NCI-H82 treated with DMSO at 0.1 percent for 48 hours (cell line): ENCODE data around the gene HTR1D.
A peak's percentile ranks its signal among the peaks of the same experiment; 100 is the strongest.
"Not testable (repeated sequence)": the region's sequence is repeated elsewhere in the genome, so short reads cannot be mapped to it uniquely, and the experiment has no call there.

ENCODE experiments used
- DNase-seq: peaks from one replicate; lab custom pipeline; 2025; ENCODE audit not compliant: unreplicated experiment; lab: John Stamatoyannopoulos, UW

The HTR1D gene

GRCh38 chr1:23216771-23217420, 406 bp downstream of the HTR1D start:
- no peak for DNase-seq

DNA sequence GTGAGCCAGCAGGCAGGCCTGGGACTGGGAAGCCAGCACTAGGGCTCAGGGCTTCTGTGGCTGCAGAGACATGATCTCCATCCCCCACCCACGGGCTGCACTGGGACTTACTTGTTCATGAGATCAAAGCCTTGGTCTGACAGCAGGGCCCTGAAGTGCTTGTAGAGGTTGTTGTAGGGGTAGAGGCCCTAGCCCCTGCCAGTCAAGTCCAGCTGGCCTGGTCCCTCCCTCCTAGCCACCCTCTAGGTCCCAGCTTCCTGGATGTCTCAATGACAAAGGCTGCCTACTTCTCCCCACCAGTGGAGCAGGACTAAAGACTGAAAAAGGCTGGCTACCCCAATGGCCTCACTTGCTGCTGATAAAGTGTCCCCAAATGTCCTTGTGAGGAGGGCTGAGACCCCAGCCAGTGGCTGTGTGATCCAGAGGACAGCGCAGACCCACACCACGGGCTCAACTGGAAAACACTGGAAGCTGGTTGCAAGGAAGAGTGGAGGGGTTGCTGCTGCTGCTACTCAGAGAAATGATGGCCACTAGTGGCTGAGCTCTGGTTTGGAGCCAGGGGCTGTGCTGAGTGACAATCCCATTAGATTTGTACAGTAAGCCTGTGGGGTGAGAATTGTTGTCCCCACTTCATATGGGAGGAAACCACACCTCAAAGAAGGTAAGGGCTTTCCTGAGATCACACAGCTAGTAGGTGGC, 1.4 kb downstream of the HTR1D start:
- no peak for DNase-seq

- DNase-seq: no peak
Measured at GRCh38 chr1:23215291-23215690, 2.0 kb downstream of the HTR1D start.

GRCh38 chr1:23214640-23215039, 2.7 kb downstream of the HTR1D start:
- no peak for DNase-seq

GRCh38 chr1:23211955-23212354, 5.3 kb downstream of the HTR1D start:
- no peak for DNase-seq

- DNase-seq: no peak
Measured at GRCh38 chr1:23210963-23211362, 6.3 kb downstream of the HTR1D start.

DNA sequence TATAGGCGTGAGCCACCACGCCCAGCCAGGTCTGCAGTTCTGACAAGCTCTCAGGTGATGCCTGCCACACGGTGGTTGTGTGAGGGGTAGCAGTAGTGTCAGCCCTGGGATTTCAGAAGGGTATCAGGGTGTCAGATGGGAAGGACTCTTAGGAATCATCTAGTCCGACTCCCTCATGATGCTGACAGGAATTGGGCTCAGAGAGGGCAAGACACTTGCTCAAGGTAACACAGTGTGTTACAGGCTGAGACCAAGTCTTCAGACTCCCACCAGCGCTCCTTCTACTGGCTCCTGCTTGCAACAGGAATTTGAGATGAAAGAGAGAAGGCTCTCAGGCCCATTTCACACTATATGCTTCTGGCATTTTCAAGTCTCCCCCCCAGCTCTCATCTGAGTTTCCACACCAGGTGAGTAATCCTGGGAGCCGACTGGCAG, 6.9 kb downstream of the HTR1D start:
- no peak for DNase-seq

DNA sequence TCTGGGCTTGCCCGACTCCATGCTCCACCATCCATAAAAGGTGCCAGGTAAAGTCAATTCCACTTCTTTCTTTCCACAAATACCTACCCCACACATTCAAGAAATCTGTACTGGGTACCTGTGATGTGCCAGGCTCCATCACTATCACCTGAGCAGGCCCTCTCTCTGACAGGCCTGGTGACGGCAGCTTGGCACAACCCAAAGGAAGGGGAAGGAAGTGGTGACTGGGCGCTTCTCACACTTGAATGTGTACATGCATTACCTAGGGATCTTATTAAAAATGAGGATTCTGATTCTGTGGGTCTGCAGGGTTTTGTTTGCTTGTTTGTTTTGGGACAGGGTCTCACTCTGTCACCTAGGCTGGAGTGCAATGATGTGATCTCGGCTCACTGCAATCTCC, 7.5 kb downstream of the HTR1D start:
- no peak for DNase-seq

DNA sequence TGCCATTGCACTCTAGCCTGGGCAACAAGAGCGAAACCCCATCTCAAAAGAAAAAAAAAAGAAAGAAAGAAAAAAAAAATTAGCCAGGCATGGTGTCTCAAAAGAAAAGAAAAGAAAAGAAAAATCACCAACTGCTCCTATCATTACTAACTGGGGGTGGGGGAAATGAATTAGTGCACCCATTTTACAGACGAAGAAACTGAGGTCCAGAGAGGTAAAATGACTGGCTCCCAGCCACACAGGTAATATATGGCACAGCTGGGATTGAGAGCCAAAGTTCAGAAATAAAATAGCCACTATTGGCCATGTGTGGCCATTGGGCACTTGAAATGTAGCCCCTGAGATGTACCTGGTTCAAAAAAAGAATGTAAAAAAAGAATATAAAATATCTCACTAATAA, 8.8 kb downstream of the HTR1D start:
- DNase-seq: no peak

- DNase-seq: not testable (repeated sequence)
Measured at GRCh38 chr1:23207733-23208132, 9.6 kb downstream of the HTR1D start.

GRCh38 chr1:23202263-23202749, 15.0 kb downstream of the HTR1D start:
- DNase-seq: no peak

DNA sequence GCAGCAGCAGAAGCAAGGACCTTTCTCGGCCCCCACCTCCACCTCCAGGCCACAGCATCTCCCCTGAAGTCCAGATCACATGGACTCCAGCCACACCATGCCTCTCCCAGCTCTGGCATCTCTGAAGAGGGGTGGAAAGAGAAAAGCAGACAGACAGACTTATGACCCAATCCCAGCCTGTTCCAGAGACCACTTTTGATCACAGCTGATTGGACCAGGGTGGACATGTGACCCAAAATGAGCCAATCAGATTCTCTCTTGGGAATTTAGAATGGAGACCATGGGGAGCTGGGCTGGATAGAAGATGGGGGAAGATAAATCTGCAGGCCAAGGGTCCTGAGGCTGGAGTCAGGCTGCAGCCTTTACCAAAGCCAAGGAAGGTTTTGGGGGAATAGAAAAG, 16.4 kb downstream of the HTR1D start:
- no peak for DNase-seq

DNA sequence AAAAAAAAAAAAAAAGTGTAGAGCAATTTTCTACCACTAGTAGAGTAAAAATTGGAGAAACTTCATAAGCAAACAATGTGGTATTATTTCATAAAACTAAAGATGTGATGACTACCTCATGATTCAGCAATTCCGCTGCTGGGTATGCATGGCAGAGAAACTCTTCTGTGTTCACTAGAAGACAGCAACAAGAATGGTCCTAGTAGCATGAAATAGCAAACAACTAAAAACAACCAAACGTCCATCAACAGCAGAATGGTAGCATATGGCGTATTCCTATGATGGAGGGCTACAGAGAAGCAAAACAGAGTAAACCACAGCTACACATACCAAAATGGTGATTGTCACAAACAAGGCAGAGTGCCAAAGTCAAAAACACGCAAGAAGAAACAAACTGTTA, 18.9 kb downstream of the HTR1D start:
- DNase-seq: no peak

GRCh38 chr1:23196627-23197328, 20.5 kb downstream of the HTR1D start:
- no peak for DNase-seq

DNA sequence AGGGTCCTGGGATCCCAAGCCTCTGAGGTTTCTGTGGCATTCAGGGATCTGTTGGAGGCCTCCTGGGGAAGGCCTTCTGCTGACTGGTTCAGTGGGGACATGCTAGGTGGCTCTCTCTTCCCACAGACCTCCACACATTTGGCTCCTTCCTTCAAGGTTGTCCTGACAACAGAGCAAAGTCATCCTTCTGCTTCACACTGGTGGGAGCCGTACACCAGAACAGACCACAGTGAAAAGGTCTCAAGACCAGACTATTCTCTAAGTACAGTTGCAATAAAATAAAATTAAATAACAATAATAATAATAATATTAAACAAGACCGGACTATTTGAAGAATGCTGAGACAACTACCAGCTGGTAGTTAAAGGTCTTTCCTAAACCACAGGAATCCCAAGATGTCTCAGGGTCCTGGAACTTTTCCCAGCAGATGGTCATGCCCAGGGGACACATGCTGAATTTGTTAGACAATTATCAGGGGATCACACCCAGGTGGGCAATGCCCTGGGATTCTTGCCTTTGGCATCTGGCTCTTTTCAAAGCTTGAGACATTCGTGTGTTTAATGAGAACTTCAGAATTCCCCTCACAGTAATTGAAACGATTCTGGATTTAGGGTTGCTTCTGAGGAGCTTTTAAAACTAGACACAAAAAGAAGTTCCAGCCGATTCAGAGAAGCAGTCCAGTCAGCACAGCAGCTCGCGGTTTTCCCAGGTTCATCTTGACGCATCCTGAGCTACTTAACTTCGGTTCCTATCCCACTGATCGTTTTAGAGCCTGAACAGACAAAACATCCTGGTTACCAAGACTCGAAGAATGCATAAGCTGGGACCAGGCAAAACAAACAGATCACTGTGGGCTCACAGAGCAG, 22.9 kb downstream of the HTR1D start:
- peak; percentile 67 for DNase-seq

DNA sequence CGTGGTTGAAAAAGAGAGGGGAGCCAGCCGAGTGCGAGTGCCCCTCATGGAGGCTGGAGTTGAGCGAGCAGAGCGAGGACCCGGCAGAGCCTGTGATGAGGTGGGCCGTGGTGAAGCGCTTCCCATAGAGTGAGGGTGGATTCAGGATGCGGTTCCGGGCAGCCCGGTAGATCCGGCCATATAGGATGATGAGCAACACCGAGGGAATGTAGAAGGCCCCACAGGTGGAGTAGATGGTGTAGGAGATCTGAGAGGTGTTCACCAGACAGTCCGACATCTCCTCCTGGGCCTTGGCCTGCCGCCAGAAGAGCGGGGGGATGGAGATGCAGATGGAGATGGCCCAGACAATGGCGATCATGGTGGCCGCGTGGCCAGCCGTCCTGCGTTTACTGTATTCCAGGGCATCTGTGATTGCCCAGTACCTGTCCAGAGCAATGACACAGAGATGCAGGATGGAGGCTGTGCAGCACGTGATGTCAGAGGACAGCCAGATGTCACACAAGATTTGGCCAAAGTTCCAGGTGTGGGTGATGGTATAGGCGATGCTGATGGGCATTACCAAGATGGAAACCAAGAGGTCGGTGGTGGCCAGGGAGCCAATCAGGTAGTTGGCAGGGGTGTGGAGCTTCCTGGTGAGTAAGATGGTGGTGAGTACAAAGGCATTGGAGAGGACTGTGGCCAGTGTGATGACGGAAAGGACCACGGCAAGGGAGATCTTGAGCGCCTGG, 23.7 kb downstream of the HTR1D start:
- no peak for DNase-seq

DNA sequence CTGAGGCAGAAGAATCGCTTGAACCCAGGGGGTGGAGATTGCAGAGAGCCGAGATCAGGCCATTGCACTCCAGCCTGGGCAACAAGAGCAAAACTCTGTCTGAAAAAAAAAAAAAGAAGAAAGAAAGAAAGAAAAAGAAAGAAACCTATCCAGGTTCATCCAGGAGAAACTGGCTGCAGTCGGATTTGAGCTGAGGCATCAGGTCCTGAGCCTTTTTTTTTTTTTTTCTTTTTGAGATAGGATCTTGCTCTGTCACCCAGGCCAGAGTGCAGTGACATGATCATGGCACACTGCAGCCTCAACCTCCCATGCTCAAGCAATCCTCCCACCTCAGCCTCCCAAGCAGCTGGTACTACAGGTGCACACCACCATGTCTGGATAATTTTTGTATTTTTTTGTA, 26.1 kb downstream of the HTR1D start:
- DNase-seq: no peak

DNA sequence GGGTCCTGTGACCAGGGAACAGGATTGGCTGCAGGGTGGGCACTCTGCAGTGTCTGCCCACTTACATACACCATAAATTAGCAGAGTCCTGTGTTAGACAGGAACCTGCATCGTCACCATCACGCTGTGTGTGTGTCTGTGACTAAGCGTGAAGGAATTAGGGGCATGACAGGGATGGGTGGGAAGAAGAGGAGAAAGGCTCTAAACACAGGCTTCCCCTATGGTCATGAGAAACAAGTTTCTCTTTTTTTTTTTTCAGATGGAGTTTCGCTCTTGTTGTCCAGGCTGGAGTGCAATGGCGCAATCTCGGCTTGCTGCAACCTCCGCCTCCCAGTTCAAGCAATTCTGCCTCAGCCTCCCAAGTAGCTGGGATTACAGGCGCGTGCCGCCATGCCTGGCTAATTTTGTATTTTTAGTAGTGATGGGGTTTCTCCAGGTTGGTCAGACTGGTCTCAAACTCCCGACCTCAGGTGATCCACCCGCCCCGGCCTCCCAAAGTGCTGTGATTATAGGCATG, 28.3 kb downstream of the HTR1D start:
- not testable (repeated sequence) for DNase-seq

DNA sequence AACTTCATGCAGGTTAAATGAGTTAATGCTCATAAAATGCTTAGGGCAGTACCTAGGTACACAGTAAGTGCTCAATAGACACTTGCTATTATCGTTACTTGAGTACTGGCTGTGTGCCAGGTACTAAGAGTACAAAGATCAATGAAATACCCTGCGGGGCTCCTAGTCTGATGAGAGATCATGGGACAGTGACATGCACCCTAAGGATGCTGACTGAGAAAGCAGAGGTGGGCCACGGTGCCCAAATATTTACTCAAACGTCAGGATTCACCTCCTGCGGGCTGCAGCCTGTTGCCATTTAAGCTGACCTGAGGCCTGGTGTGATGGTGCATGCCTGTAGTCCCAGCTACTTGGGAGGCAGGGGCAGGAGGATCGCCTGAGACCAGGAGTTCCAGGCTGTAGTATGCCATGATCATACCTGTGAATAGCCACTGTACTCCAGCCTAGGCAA, 28.8 kb downstream of the HTR1D start:
- DNase-seq: no peak

- DNase-seq: no peak
Measured at GRCh38 chr1:23187637-23188036, 29.7 kb downstream of the HTR1D start.
